Myometrial cell (primary cell): Measurements from ENCODE around the gene ZBTB12. TPM values are rescaled to one million over a fixed set of nuclear protein-coding genes. Genes with fewer than 3 reads are reported as not detected.

Experiments
- total RNA-seq: library from RNA; depleted of rRNA; stranded (reverse); fragments of >200 nt; gene quantifications from 2 replicates; pipeline ENCODE4 v1.2.3, GENCODE V29; 2015

ZBTB12 gene, protein sequence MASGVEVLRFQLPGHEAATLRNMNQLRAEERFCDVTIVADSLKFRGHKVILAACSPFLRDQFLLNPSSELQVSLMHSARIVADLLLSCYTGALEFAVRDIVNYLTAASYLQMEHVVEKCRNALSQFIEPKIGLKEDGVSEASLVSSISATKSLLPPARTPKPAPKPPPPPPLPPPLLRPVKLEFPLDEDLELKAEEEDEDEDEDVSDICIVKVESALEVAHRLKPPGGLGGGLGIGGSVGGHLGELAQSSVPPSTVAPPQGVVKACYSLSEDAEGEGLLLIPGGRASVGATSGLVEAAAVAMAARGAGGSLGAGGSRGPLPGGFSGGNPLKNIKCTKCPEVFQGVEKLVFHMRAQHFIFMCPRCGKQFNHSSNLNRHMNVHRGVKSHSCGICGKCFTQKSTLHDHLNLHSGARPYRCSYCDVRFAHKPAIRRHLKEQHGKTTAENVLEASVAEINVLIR
- 2.0 and 2.3 TPM in 2 replicates for total RNA-seq

DNA sequence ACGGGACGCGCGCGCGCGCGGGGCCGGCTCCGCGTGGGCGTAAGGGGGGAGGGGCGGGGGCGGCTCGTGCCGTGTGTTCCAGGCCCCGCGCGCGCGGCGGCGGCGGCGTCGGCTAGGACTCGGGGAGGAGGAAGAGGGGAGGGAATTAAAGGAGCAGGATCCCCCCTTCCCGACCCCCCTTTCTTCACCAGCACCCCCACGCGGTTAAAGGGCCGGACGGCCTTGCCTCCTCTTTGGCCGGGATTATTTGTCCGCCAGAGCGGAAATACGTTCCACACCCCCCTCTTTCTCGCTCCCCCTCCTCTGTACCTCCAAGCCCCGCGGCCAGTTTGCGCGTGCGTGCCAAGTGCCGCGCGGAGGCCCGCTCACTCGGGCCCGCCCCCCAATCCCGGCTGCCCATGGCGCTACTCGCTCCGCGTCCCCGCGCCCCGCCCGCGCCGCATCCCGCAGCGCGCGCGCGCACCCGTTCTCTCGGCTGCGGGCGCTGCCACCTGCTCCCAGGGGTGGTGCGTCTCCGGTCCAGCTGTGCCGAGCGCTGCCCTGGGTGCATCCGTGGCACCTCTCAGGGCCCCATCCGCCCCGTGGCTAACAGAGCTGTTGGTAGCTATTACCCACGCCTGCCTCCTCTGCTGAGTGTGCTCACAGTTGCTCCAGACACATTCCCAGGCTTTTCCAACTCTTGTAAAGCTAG, at the start of gene ZBTB12:
Gene ZBTB12, minus strand, starts transcription at position 134 of the 691 bp plus-strand sequence. CDS start 781 bp downstream, outside the sequence.

DNA sequence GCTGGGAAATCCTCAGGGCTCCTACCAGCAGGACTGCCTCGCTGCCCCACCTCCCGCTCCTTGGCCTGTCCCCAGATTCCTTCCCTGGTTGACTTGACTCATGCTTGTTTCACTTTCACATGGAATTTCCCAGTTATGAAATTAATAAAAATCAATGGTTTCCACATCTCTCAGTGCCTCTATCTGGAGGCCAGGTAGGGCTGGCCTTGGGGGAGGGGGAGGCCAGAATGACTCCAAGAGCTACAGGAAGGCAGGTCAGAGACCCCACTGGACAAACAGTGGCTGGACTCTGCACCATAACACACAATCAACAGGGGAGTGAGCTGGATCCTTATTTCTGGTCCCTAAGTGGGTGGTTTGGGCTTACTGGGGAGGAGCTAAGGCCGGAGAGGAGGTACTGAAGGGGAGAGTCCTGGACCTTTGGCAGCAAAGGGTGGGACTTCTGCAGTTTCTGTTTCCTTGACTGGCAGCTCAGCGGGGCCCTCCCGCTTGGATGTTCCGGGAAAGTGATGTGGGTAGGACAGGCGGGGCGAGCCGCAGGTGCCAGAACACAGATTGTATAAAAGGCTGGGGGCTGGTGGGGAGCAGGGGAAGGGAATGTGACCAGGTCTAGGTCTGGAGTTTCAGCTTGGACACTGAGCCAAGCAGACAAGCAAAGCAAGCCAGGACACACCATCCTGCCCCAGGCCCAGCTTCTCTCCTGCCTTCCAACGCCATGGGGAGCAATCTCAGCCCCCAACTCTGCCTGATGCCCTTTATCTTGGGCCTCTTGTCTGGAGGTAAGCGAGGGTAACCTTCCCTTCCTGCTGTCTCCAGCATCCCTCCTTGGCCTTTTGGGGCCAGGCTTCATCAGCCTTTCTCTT, 43.9 kb upstream of the ZBTB12 start, which contains the start of gene CFB:
Gene CFB, plus strand, starts transcription at position 589 of the 863 bp plus-strand sequence. Its CDS starts 127 bp downstream, at position 716.

DNA sequence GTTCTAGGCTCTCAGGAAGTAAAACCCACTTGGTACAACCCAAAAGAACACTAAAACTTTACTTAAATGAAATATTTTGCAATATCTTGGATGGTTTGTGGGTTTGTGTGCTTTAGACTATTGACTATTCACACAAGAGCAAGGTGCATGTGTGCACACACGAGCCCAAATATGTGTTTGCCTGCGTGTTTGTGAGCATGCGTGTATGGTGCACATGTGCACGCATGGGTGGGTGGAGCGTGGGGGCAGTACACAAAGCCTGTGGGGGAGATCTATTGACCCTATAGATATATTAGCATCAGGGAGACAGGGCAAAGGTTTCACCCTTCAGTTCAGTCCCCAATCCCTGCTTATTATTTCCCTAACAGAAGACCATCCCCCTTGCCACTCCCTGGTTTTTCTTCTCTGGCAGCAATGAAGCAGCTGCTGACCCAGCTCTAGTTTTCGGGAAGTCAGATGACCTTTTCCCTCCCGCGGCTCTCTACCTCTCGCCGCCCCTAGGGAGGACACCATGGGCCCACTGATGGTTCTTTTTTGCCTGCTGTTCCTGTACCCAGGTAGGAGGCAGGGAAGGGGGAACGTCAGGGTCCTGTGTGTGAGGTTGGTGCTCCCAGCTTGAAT, 25.5 kb upstream of the ZBTB12 start, which contains the start of gene C2:
Gene C2, plus strand, starts transcription at position 476 of the 621 bp plus-strand sequence. Its CDS starts 36 bp downstream, at position 512.

DNA sequence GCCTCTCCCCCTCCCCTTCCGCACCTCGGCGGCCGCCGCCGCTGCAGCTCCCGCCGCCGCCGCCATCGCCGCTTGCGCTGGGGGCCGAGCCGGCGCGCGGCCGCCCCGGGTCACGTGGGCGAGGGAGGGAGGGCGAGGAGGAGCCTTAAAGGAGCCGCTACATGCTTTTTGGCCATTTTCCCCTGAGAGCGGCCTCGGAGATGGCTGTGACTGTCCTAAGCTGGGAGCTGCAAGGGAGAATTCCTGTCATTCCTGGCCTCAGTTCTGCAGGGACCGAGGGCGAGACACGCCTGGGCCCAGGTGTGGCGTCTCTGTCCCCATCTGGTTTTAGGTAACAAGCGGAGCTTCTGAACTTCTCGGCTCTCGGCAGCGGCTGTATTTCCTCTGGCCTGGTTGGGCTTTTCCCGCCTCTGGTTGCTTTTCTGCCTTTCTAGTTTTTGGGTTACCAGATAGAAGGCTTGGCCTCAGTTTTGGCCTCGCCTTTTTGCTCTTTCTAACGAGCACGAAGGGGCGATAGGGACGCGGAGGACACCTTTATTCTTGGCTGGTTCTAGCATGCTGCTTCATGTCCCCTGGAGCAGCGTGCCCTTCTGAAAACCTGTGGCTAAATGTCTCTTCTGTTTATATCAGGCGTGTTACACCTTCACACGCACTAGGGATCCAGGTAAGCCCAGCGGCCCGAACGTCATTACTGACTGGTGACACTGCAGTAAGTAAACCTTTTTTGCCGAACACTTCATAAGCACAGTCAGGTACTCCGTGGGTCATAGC, 4.1 kb downstream of the ZBTB12 start, which contains the start of gene EHMT2:
Gene EHMT2, minus strand, starts transcription at position 87 of the 771 bp plus-strand sequence. Its CDS starts 21 bp downstream, at position 66.

DNA sequence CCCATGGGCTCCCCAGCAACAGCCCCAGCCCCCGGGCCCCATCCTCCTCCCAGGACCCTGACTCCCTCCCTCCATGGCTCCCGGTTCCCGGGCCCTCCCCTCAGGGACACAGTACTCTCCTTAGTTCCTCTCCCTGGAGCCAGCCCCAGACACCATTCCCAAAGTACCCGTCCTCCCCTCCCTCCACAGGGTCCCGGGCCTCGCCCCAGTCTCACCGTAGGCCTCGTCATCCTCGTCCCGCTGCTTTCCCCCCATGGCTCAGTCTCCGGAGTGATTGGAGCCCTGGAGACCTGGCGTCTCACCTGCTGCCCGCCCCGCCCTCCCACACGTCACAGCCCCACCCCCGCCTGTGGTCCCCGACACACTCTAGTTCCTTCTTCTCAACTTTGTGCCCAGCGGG, 23.2 kb downstream of the ZBTB12 start, which contains the start of gene SLC44A4:
Gene SLC44A4, minus strand, starts transcription at position 272 of the 400 bp plus-strand sequence. Its CDS starts 17 bp downstream, at position 255.

DNA sequence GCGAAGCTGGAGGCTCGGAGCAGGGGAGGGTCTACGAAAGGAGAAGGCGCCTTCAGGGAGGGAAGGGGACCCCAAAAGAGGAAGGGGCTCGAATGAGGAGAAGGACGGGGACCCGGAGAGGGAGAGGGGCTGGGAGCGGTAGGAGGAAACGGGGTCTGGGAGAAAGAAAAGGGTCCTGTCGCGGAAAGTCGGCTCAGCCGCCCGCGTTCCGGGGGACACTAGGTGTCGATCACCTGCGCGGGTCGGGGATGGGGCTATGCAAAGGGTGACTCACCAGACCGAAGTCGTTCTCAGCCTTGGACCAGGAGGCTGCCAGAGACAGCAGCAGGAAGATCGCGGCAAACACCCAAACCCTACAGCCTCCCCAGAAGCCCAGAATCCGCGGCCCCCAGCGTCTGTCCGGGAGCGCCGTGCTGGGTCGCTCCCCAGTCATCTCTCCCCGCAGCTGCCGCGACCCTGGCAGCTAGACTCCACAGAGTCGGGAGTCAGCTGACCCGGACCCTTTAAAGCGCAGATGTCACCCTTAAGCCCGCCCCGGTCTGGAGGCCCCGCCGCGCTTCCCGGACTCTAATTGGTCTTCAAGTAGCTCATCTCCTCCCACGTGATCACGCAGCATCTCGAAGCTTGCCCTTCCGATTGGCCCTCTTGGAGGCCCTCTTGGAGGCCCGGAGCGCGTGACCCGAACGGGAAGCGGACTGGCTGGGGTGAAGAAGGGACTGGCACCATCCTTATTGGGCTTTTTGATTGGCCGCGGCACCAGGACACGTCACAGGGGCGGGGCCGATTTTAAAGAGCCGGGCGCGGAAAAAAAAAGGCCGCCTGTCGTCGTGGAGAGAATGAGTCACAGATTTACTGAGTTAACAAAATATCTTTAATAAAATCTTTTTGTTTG, 39.3 kb downstream of the ZBTB12 start, which contains the start of gene NEU1:
Gene NEU1, minus strand, starts transcription at position 478 of the 892 bp plus-strand sequence. Its CDS starts 45 bp downstream, at position 433.

Other genes with a start within 250 kb of the ZBTB12 start
- 241 and 292 TPM in 2 replicates for gene BAG6, start 249.4 kb downstream of the ZBTB12 start, total RNA-seq
- 1.4 and 1.7 TPM in 2 replicates for gene APOM, start 246.2 kb downstream of the ZBTB12 start, total RNA-seq
- gene C6orf47, start 241.3 kb downstream of the ZBTB12 start, total RNA-seq = 17.0 and 20.9 TPM in 2 replicates
- gene GPANK1, start 237.1 kb downstream of the ZBTB12 start, total RNA-seq = 12.4 and 16.1 TPM in 2 replicates
- gene CSNK2B, start 236.0 kb downstream of the ZBTB12 start, total RNA-seq = 281 and 300 TPM in 2 replicates
- 0.58 and 2.7 TPM in 2 replicates for gene LY6G5B, start 232.1 kb downstream of the ZBTB12 start, total RNA-seq
- gene LY6G5C, start 221.0 kb downstream of the ZBTB12 start, total RNA-seq = 0.29 and 1.1 TPM in 2 replicates
- 41.6 and 52.5 TPM in 2 replicates for gene ABHD16A, start 198.8 kb downstream of the ZBTB12 start, total RNA-seq
- not detected in 2 replicates for gene LY6G6F, start 195.2 kb downstream of the ZBTB12 start, total RNA-seq
- not detected in 2 replicates for gene LY6G6D, start 186.7 kb downstream of the ZBTB12 start, total RNA-seq
- not detected in 2 replicates for gene LY6G6C, start 180.3 kb downstream of the ZBTB12 start, total RNA-seq
- not detected in 2 replicates for gene MPIG6B, start 178.7 kb downstream of the ZBTB12 start, total RNA-seq
- gene DDAH2, start 172.8 kb downstream of the ZBTB12 start, total RNA-seq = 63.1 and 65.7 TPM in 2 replicates
- 1,096 and 1,127 TPM in 2 replicates for gene CLIC1, start 165.6 kb downstream of the ZBTB12 start, total RNA-seq
- 7.8 and 16.7 TPM in 2 replicates for gene MSH5, start 162.1 kb downstream of the ZBTB12 start, total RNA-seq
- 1.8 and 2.3 TPM in 2 replicates for gene SAPCD1, start 139.4 kb downstream of the ZBTB12 start, total RNA-seq
- gene VWA7, start 124.8 kb downstream of the ZBTB12 start, total RNA-seq = under 0.01 TPM in 1 of 2 replicates, not detected in the other
- gene VARS1, start 106.3 kb downstream of the ZBTB12 start, total RNA-seq = 102 and 105 TPM in 2 replicates
- gene LSM2, start 95.1 kb downstream of the ZBTB12 start, total RNA-seq = 85.3 and 118 TPM in 2 replicates
- gene HSPA1L, start 86.8 kb downstream of the ZBTB12 start, total RNA-seq = 0.29 and 0.35 TPM in 2 replicates
- gene HSPA1A, start 86.5 kb downstream of the ZBTB12 start, total RNA-seq = 38.1 and 41.2 TPM in 2 replicates
- gene HSPA1B, start 74.3 kb downstream of the ZBTB12 start, total RNA-seq = 59.4 and 73.5 TPM in 2 replicates
- gene NEU1, start 39.3 kb downstream of the ZBTB12 start, total RNA-seq = 71.2 and 73.9 TPM in 2 replicates
- 0.18 TPM in 1 of 2 replicates, not detected in the other for gene SLC44A4, start 23.1 kb downstream of the ZBTB12 start, total RNA-seq
- 44.7 and 47.9 TPM in 2 replicates for gene EHMT2, start 4.4 kb downstream of the ZBTB12 start, total RNA-seq
- gene C2, start 25.6 kb upstream of the ZBTB12 start, total RNA-seq = 1.4 and 2.0 TPM in 2 replicates
- 0.86 and 1.6 TPM in 2 replicates for gene CFB, start 44.0 kb upstream of the ZBTB12 start, total RNA-seq
- 133 and 192 TPM in 2 replicates for gene NELFE, start 56.9 kb upstream of the ZBTB12 start, total RNA-seq
- gene SKIC2, start 57.1 kb upstream of the ZBTB12 start, total RNA-seq = 52.8 and 85.6 TPM in 2 replicates
- 12.7 and 16.1 TPM in 2 replicates for gene DXO, start 70.1 kb upstream of the ZBTB12 start, total RNA-seq
- 5.0 and 8.1 TPM in 2 replicates for gene C4A, start 80.0 kb upstream of the ZBTB12 start, total RNA-seq
- gene C4B, start 112.7 kb upstream of the ZBTB12 start, total RNA-seq = 3.7 and 6.6 TPM in 2 replicates
- gene CYP21A2, start 136.3 kb upstream of the ZBTB12 start, total RNA-seq = 1.4 TPM in 1 of 2 replicates, not detected in the other
- 0.29 and 1.4 TPM in 2 replicates for gene TNXB, start 207.3 kb upstream of the ZBTB12 start, total RNA-seq
- gene ATF6B, start 226.2 kb upstream of the ZBTB12 start, total RNA-seq = 20.4 and 21.3 TPM in 2 replicates
- 4.4 and 10.4 TPM in 2 replicates for gene FKBPL, start 228.2 kb upstream of the ZBTB12 start, total RNA-seq
- not detected in 2 replicates for gene PRRT1, start 249.9 kb upstream of the ZBTB12 start, total RNA-seq